IMR-90 (cell line): Measurements from ENCODE around the gene GGACT. TPM values are rescaled to one million over a fixed set of nuclear protein-coding genes. Genes with fewer than 3 reads are reported as not detected.

Experiments
- ATAC-seq: fragments of 200-7000 bp; cut with Tn5 transposase; 2 replicates; pipeline ENCODE4 v1.9.1; 2020; ENCODE audit warnings: low read depth, mild to moderate bottlenecking, moderate library complexity
- BruUV-seq: library from RNA; stranded (reverse); fragments of 400-500 nt; replicated peaks from 2 replicates; lab custom pipeline; 2021; lab: Mats Ljungman, UMichigan
- CTCF ChIA-PET: fragments of 300-600 bp; formaldehyde crosslinking; extraction: SDS; loops from one replicate; lab custom pipeline; 2021; ENCODE audit warnings: antibody characterized with exemption; lab: Yijun Ruan, JAX
- POLR2A ChIA-PET: fragments of 300-600 bp; sonication (Branson Sonifier 250); formaldehyde crosslinking; loops from one replicate; lab custom pipeline; 2022; ENCODE audit warnings: antibody characterized with exemption; ENCODE audit not compliant: unreplicated experiment; lab: Charles Lee
- DNase-seq: peaks from one replicate; pipeline ENCODE4 v3.0.0; 2013
- H2AFZ ChIP-seq: replicated peaks from 2 replicates; pipeline ENCODE3; 2013; ENCODE audit warnings: low read length, mild to moderate bottlenecking; ENCODE audit not compliant: poor library complexity
- H2AK5ac ChIP-seq: 2 replicates; pipeline ENCODE4 v1.6.1; 2013; ENCODE audit warnings: low read depth, low read length, inconsistent platforms
- H2AK9ac ChIP-seq: replicated peaks from 2 replicates; pipeline ENCODE3; 2013; ENCODE audit warnings: mild to moderate bottlenecking, low read depth, low read length, moderate library complexity; ENCODE audit not compliant: poor library complexity
- H2BK120ac ChIP-seq: 2 replicates; pipeline ENCODE4 v1.6.1; 2013; ENCODE audit warnings: low read depth, low read length, inconsistent platforms
- H2BK15ac ChIP-seq: 3 replicates; pipeline ENCODE4 v1.6.1; 2013; ENCODE audit warnings: low read depth, low read length, inconsistent platforms
- H2BK20ac ChIP-seq: 2 replicates; pipeline ENCODE4 v1.6.1; 2013; ENCODE audit warnings: low read depth, mild to moderate bottlenecking, inconsistent platforms, low read length, moderate library complexity
- H2BK5ac ChIP-seq: 2 replicates; pipeline ENCODE4 v1.6.1; 2013; ENCODE audit warnings: mild to moderate bottlenecking, low read depth, low read length, inconsistent platforms; ENCODE audit not compliant: poor library complexity, severe bottlenecking
- H3K14ac ChIP-seq: replicated peaks from 2 replicates; pipeline ENCODE4 v1.6.1; 2013; ENCODE audit warnings: low read depth, low read length, inconsistent platforms
- H3K18ac ChIP-seq: 2 replicates; pipeline ENCODE4 v1.6.1; 2013; ENCODE audit warnings: low read depth, low read length, control low read depth
- H3K23ac ChIP-seq: 2 replicates; pipeline ENCODE4 v1.6.1; 2013; ENCODE audit warnings: low read depth, low read length, inconsistent platforms
- H3K27ac ChIP-seq: 2 replicates; pipeline ENCODE4 v1.5.1; 2013; ENCODE audit warnings: mild to moderate bottlenecking, control low read depth, low read length; ENCODE audit not compliant: insufficient read depth
- H3K27me3 ChIP-seq: 2 replicates; pipeline ENCODE4 v1.6.1; 2013; ENCODE audit warnings: low read length; ENCODE audit not compliant: control insufficient read depth, insufficient read depth
- H3K36me3 ChIP-seq: 2 replicates; pipeline ENCODE4 v1.6.1; 2013; ENCODE audit warnings: low read length, mixed read lengths; ENCODE audit not compliant: control insufficient read depth, insufficient read depth
- H3K4ac ChIP-seq: 2 replicates; pipeline ENCODE4 v1.6.1; 2013; ENCODE audit warnings: low read depth, low read length, inconsistent platforms
- H3K4me1 ChIP-seq: 2 replicates; pipeline ENCODE4 v1.6.1; 2013; ENCODE audit warnings: low read length, mixed read lengths; ENCODE audit not compliant: control insufficient read depth, insufficient read depth
- H3K4me2 ChIP-seq: 2 replicates; pipeline ENCODE4 v1.6.1; 2013; ENCODE audit warnings: low read depth, mild to moderate bottlenecking, control low read depth, low read length, moderate library complexity
- H3K4me3 ChIP-seq: 2 replicates; pipeline ENCODE4 v1.5.1; 2013; ENCODE audit warnings: low read depth, mild to moderate bottlenecking, control low read depth, low read length, moderate library complexity; ENCODE audit not compliant: insufficient read depth
- H3K56ac ChIP-seq: 2 replicates; pipeline ENCODE4 v1.6.1; 2013; ENCODE audit warnings: low read length, inconsistent platforms; ENCODE audit not compliant: insufficient read depth; ENCODE audit errors: extremely low read depth
- H3K79me1 ChIP-seq, 2 experiments: 2 replicates each; pipeline ENCODE4 v1.6.1; 2013; ENCODE audit warnings: low read length in 2 of 2, inconsistent platforms in 1 of 2, low read depth in 1 of 2
- H3K9ac ChIP-seq: 2 replicates; pipeline ENCODE4 v1.6.1; 2013; ENCODE audit warnings: low read depth, low read length, control low read depth
- H3K9me1 ChIP-seq: 2 replicates; pipeline ENCODE4 v1.6.1; 2013; ENCODE audit warnings: low read length, inconsistent platforms; ENCODE audit not compliant: insufficient read depth
- H3K9me3 ChIP-seq: 2 replicates; pipeline ENCODE4 v1.6.1; 2013; ENCODE audit warnings: low read length; ENCODE audit not compliant: control insufficient read depth, insufficient read depth
- H4K20me1 ChIP-seq: 2 replicates; pipeline ENCODE4 v1.6.1; 2013; ENCODE audit warnings: low read length, inconsistent platforms; ENCODE audit not compliant: insufficient read depth
- H4K5ac ChIP-seq: 2 replicates; pipeline ENCODE4 v1.6.1; 2013; ENCODE audit warnings: mild to moderate bottlenecking, low read depth, low read length, control low read depth
- H4K8ac ChIP-seq, 2 experiments: 2 replicates each; pipeline ENCODE4 v1.6.1; 2013; ENCODE audit warnings: low read depth in 2 of 2, low read length in 2 of 2, control low read depth in 1 of 2, inconsistent platforms in 1 of 2
- H4K91ac ChIP-seq: 2 replicates; pipeline ENCODE4 v1.6.1; 2013; ENCODE audit warnings: low read depth, low read length, inconsistent platforms; ENCODE audit not compliant: insufficient read depth
- BHLHE40 ChIP-seq: fragments of 150-350 bp; IDR thresholded peaks from 2 replicates; pipeline ENCODE4 v1.6.1; 2016; ENCODE audit warnings: mild to moderate bottlenecking, low read depth, low read length
- CEBPB ChIP-seq: IDR thresholded peaks from 2 replicates; pipeline ENCODE4 v1.6.1; 2012; ENCODE audit warnings: low read depth, low read length, improper control_type of control experiment
- CHD1 ChIP-seq: IDR thresholded peaks from 2 replicates; pipeline ENCODE4 v1.6.1; 2012; ENCODE audit warnings: low read depth, low read length, improper control_type of control experiment
- FOS ChIP-seq: fragments of 150-350 bp; IDR thresholded peaks from 2 replicates; pipeline ENCODE4 v1.6.1; 2016; ENCODE audit warnings: low read depth, low read length
- MAFK ChIP-seq: IDR thresholded peaks from 2 replicates; pipeline ENCODE4 v1.6.1; 2012; ENCODE audit warnings: low read depth, low read length, improper control_type of control experiment
- MAZ ChIP-seq: IDR thresholded peaks from 2 replicates; pipeline ENCODE4 v1.6.1; 2012; ENCODE audit warnings: low read depth, mild to moderate bottlenecking, low read length, improper control_type of control experiment, moderate library complexity, borderline replicate concordance
- MXI1 ChIP-seq: IDR thresholded peaks from 2 replicates; pipeline ENCODE4 v1.6.1; 2012; ENCODE audit warnings: low read depth, mild to moderate bottlenecking, low read length, moderate library complexity, borderline replicate concordance
- NFE2L2 ChIP-seq: fragments of 150-350 bp; IDR thresholded peaks from 2 replicates; pipeline ENCODE4 v1.6.1; 2016; ENCODE audit warnings: low read depth, mild to moderate bottlenecking, low read length
- POLR2A ChIP-seq: IDR thresholded peaks from 2 replicates; pipeline ENCODE4 v1.6.1; 2012; ENCODE audit warnings: mild to moderate bottlenecking, low read depth, low read length
- RAD21 ChIP-seq: IDR thresholded peaks from 2 replicates; pipeline ENCODE4 v1.6.1; 2012; ENCODE audit warnings: low read length, improper control_type of control experiment
- RCOR1 ChIP-seq: IDR thresholded peaks from 2 replicates; pipeline ENCODE4 v1.6.1; 2012; ENCODE audit warnings: mild to moderate bottlenecking, low read length, improper control_type of control experiment; ENCODE audit not compliant: insufficient replicate concordance
- RFX5 ChIP-seq: IDR thresholded peaks from 2 replicates; pipeline ENCODE4 v1.8.0; 2012; ENCODE audit warnings: low read depth, mild to moderate bottlenecking, low read length, moderate library complexity
- SMC3 ChIP-seq: fragments of 150-350 bp; IDR thresholded peaks from 2 replicates; pipeline ENCODE4 v1.6.1; 2016; ENCODE audit warnings: low read depth, mild to moderate bottlenecking, antibody characterized with exemption, low read length, moderate library complexity
- WGBS, 2 experiments: methylation state at CpG; one replicate each; pipeline versions ENCODE4 v1.1.5 to v1.1.7; 2013; ENCODE audit warnings: missing lambda C conversion rate in 2 of 2; ENCODE audit not compliant: insufficient read length in 1 of 2; ENCODE audit errors: extremely low coverage in 2 of 2; 5-methylcytosine and 5-hydroxymethylcytosine counted together
- dilution Hi-C: fragments of 300-500 bp; cut with HindIII; formaldehyde crosslinking; loops from one replicate; pipeline ENCODE4 v1.14.3; 2018; ENCODE audit warnings: low sequenced_read_pairs; ENCODE audit not compliant: unreplicated experiment
- in situ Hi-C: fragments of 300-500 bp; cut with MboI; formaldehyde crosslinking; loops from 3 replicates; pipeline ENCODE4 v1.14.3; 2019; ENCODE audit warnings: low sequenced_read_pairs, inconsistent platforms, mixed read lengths
- intact Hi-C: fragments of 100-400 bp; cut with micrococcal nuclease; formaldehyde crosslinking; loops from 2 replicates; pipeline ENCODE4 v1.10.0; 2022
- polyA plus RNA-seq, 3 experiments: library from polyadenylated mRNA; depleted of rRNA; stranded (reverse); fragments of >200 nt; gene quantifications; 2 replicates each; pipeline ENCODE4 v1.2.3, GENCODE V29; 2012; ENCODE audit warnings: low replicate concordance in 1 of 3
- total RNA-seq: library from RNA; depleted of rRNA; stranded (reverse); fragments of >200 nt; gene quantifications from 2 replicates; pipeline ENCODE4 v1.2.3, GENCODE V29; 2012
- TF ChIP-seq, protein P1 (sequence below): fragments of 150-350 bp; IDR thresholded peaks from 2 replicates; pipeline ENCODE4 v1.6.1; 2017; ENCODE audit warnings: mild to moderate bottlenecking, antibody characterized with exemption, low read length, low read depth
- TF ChIP-seq, protein P2 (sequence below): conservative IDR thresholded peaks from 2 replicates; pipeline ENCODE4 v1.5.1; 2012; ENCODE audit warnings: mild to moderate bottlenecking, low read depth, low read length, improper control_type of control experiment
- TF ChIP-seq, protein P3 (sequence below): fragments of 150-350 bp; IDR thresholded peaks from 2 replicates; pipeline ENCODE4 v1.6.1; 2016; ENCODE audit warnings: low read depth, mild to moderate bottlenecking, low read length, moderate library complexity, borderline replicate concordance

The GGACT gene
- total and polyA plus RNA-seq, 2 of the 4 experiments (the other 2 are of a cell fraction) = 2.0 to 2.6 TPM

DNA sequence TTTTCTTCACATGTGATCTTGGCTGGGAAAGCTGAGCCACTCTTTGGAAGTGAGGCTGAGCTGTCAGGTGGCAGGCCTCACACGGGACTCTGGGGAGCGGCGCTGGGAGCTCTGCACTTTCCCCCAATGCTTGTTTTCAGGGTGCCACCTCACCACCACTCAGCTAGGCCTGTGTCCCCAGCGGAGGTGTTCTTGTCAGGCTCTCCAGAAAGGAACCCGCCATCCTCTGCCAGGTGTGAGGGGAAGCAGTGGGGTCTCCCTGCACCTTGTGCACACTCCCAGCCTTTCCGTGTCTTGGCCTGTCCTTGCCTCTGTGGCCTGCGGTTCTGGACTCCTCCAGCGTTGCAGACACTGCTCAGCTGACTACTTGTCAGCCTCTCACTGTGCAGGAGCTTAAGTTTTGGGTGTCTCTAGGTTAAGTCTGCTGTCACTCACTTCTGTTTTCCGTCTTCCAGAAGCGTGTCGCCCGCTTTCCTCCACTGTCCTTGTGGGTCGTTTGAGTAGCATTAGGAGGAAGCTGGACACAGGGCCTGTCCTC is 51.9 kb downstream of the GGACT start:
- CTCF ChIA-PET = no interaction called here

More for the DNA sequence above, 51.9 kb downstream of the GGACT start:
- Histone ChIP-seq H2AK5ac (no peak overlapping the region), H3K4me2 (no peak overlapping the region), H2BK120ac (no peak overlapping the region), H3K4me1 (0 out of 2 replicates have a peak, but pooled peaks cover 2% of the 10 kb centered on the region), H3K14ac (no peak overlapping the region), H3K9me3 (no peaks in the 10 kb centered on the region), H4K5ac (no peak overlapping the region), H2BK5ac (no peak overlapping the region), H3K9ac (no peak overlapping the region), H3K27me3 (no peaks in the 10 kb centered on the region), H3K18ac (no peak overlapping the region), H2AK9ac (no peak overlapping the region), H3K4me3 (no peak overlapping the region), H4K91ac (no peak overlapping the region), H3K79me1 (no peaks in the 10 kb centered on the region), H3K56ac (no peak overlapping the region), H3K9me1 (no peaks in the 10 kb centered on the region; the same call in 1 of the 2 replicates), H3K4ac (no peak overlapping the region), H3K27ac (no peak overlapping the region), H2BK20ac (no peak overlapping the region), H4K8ac (no peak overlapping the region), H4K20me1 (no peaks in the 10 kb centered on the region), H3K36me3 (no peaks in the 10 kb centered on the region; the same call in none of the 2 replicates), H3K23ac (no peak overlapping the region), H2BK15ac (no peak overlapping the region), H2AFZ (no peak overlapping the region)
- no TSS peak for BruUV-seq
- TF ChIP-seq, protein P1, sequence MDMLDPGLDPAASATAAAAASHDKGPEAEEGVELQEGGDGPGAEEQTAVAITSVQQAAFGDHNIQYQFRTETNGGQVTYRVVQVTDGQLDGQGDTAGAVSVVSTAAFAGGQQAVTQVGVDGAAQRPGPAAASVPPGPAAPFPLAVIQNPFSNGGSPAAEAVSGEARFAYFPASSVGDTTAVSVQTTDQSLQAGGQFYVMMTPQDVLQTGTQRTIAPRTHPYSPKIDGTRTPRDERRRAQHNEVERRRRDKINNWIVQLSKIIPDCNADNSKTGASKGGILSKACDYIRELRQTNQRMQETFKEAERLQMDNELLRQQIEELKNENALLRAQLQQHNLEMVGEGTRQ = no peak
- TF ChIP-seq MAFK (no peak), RCOR1 (no peak), MAZ (no peak), CEBPB (no peak), POLR2A (no peak), RFX5 (no peak), BHLHE40 (no peak), MXI1 (no peak), NFE2L2 (no peak), SMC3 (no peak), FOS (no peak), CHD1 (no peak), RAD21 (no peak)
- TF ChIP-seq, protein P2, sequence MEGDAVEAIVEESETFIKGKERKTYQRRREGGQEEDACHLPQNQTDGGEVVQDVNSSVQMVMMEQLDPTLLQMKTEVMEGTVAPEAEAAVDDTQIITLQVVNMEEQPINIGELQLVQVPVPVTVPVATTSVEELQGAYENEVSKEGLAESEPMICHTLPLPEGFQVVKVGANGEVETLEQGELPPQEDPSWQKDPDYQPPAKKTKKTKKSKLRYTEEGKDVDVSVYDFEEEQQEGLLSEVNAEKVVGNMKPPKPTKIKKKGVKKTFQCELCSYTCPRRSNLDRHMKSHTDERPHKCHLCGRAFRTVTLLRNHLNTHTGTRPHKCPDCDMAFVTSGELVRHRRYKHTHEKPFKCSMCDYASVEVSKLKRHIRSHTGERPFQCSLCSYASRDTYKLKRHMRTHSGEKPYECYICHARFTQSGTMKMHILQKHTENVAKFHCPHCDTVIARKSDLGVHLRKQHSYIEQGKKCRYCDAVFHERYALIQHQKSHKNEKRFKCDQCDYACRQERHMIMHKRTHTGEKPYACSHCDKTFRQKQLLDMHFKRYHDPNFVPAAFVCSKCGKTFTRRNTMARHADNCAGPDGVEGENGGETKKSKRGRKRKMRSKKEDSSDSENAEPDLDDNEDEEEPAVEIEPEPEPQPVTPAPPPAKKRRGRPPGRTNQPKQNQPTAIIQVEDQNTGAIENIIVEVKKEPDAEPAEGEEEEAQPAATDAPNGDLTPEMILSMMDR = no peak
- TF ChIP-seq, protein P3, sequence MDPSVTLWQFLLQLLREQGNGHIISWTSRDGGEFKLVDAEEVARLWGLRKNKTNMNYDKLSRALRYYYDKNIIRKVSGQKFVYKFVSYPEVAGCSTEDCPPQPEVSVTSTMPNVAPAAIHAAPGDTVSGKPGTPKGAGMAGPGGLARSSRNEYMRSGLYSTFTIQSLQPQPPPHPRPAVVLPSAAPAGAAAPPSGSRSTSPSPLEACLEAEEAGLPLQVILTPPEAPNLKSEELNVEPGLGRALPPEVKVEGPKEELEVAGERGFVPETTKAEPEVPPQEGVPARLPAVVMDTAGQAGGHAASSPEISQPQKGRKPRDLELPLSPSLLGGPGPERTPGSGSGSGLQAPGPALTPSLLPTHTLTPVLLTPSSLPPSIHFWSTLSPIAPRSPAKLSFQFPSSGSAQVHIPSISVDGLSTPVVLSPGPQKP = no peak
- POLR2A ChIA-PET = no interaction called here
- in situ Hi-C loops (loop anchor here (10.0 kb wide), 1 partner anchor 622 kb away; no protein-coding TSS in a partner anchor), dilution Hi-C loops (no loop called here), intact Hi-C loops (no loop called here)
- no CpG with 5 or more reads among the region's 13 CpGs for WGBS, 2 experiments
- DNase-seq (no peak), ATAC-seq (no peak)
